Stimulated activated effector memory CD8-positive, alpha-beta T cell treated with anti-CD3 and anti-CD28 coated beads, Interleukin-12 subunit alpha, Interleukin-12 subunit beta, amount 100 ng/mL, for 72 hours (primary cell): Measurements from ENCODE around the gene SRGAP2C.
A peak's percentile ranks its signal among the peaks of the same experiment; 100 is the strongest.
"Not testable (repeated sequence)": the region's sequence is repeated elsewhere in the genome, so short reads cannot be mapped to it uniquely, and the experiment has no call there.

Experiments
- ATAC-seq: fragments of 150-1000 bp; cut with Tn5 transposase; 2 replicates; pipeline ENCODE4 v1.10.0; 2021
- DNase-seq, 2 donors: peaks; one replicate each; pipeline ENCODE4 v3.0.0; 2021 to 2022; ENCODE audit warnings: low spot score in 2 of 2
- H3K27ac Mint-ChIP-seq: one replicate; pipeline ENCODE4 v1.8.0; 2022; ENCODE audit warnings: mild to moderate bottlenecking, mixed read lengths
- H3K36me3 Mint-ChIP-seq: one replicate; pipeline ENCODE4 v1.8.0; 2022; ENCODE audit warnings: mild to moderate bottlenecking, mixed read lengths
- H3K4me1 Mint-ChIP-seq: one replicate; pipeline ENCODE4 v1.8.0; 2022; ENCODE audit warnings: mixed read lengths
- H3K4me3 Mint-ChIP-seq: one replicate; pipeline ENCODE4 v1.8.0; 2022; ENCODE audit warnings: mild to moderate bottlenecking, mixed read lengths
- H3K9me3 Mint-ChIP-seq: one replicate; pipeline ENCODE4 v1.8.0; 2022; ENCODE audit warnings: mixed read lengths

The SRGAP2C gene

GRCh38 chr1:121232445-121233125 is 47.8 kb downstream of the SRGAP2C start:
- H3K4me1 Mint-ChIP-seq, DNase-seq, H3K36me3 Mint-ChIP-seq, H3K27ac Mint-ChIP-seq, H3K9me3 Mint-ChIP-seq, H3K4me3 Mint-ChIP-seq: not testable (repeated sequence)
- peak; percentile 81 for ATAC-seq

GRCh38 chr1:121234090-121234759 is 49.5 kb downstream of the SRGAP2C start:
- ATAC-seq, H3K36me3 Mint-ChIP-seq, H3K9me3 Mint-ChIP-seq, H3K4me1 Mint-ChIP-seq, H3K4me3 Mint-ChIP-seq, H3K27ac Mint-ChIP-seq, DNase-seq: not testable (repeated sequence)

DNA sequence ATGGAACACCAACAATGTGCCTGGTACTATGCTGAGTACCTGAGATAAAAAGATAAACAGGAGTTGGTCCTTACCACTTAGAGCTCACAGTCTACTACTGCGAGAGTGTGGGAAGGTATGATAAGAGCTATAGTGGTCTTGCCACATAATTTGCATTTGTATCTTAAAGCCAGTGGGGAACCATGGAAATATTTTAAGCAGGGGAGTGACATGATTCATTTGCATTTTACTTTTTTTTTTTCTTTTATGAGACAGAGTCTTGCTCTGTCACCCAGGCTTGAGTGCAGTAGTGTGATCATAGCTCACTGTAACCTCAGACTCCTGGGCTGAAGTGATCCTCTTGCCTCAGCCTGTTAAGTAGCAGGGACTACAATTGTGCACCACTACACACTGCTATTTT is 53.6 kb downstream of the SRGAP2C start:
- H3K9me3 Mint-ChIP-seq, DNase-seq, H3K4me3 Mint-ChIP-seq, H3K36me3 Mint-ChIP-seq, H3K27ac Mint-ChIP-seq, H3K4me1 Mint-ChIP-seq: not testable (repeated sequence)
- ATAC-seq: peak; percentile 97

- not testable (repeated sequence) for H3K4me3 Mint-ChIP-seq, H3K27ac Mint-ChIP-seq, H3K36me3 Mint-ChIP-seq, DNase-seq, H3K9me3 Mint-ChIP-seq, ATAC-seq, H3K4me1 Mint-ChIP-seq
Measured at GRCh38 chr1:121243913-121244312, 59.1 kb downstream of the SRGAP2C start.

DNA sequence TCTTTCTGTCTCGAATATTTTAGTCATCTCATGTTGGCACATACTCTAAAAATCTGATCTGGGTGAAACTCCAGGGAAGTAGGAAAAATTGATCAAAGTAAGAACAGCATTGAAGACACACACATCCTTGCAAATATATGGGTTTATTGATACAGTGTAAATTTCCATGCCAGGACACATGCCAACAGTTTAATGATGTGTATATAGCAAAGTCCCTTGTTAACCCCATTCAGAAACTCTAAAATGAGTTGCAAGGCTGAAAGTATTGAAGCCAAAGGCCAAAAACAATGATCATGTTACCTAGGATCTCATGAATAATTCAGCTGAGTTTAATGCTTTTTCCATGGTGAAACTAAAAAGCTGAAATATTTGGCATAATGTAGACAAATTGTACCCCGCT is 61.6 kb downstream of the SRGAP2C start:
- H3K4me3 Mint-ChIP-seq, ATAC-seq: not testable (repeated sequence)

GRCh38 chr1:121252656-121253055 is 67.9 kb downstream of the SRGAP2C start:
- not testable (repeated sequence) for H3K4me3 Mint-ChIP-seq, H3K36me3 Mint-ChIP-seq, ATAC-seq, DNase-seq, H3K4me1 Mint-ChIP-seq, H3K9me3 Mint-ChIP-seq, H3K27ac Mint-ChIP-seq

More for the DNA sequence above, 61.6 kb downstream of the SRGAP2C start:
- not testable (repeated sequence) for H3K27ac Mint-ChIP-seq, H3K9me3 Mint-ChIP-seq, H3K4me1 Mint-ChIP-seq, DNase-seq, H3K36me3 Mint-ChIP-seq

DNA sequence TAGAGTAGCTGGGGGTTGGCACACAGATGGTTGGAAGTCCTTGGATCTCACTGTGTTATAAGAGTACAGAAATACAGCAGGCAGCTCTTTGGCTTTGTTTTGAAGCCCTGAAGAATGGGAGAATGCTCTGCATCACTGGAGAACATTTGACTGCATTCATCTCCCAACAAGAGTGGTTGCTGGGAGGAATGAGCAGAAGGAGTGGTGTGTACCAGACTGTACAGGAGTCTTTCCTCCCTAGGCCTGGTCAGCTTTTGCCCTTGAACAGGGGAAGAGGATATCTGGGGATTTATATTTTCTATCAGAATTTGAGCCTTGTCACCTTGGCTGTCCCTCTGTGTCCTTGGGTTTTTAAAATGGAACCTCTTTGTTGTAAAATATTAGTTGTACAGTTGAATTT is 69.8 kb downstream of the SRGAP2C start:
- H3K4me3 Mint-ChIP-seq, ATAC-seq, H3K27ac Mint-ChIP-seq, H3K36me3 Mint-ChIP-seq, DNase-seq, H3K9me3 Mint-ChIP-seq, H3K4me1 Mint-ChIP-seq: not testable (repeated sequence)

- ATAC-seq, H3K4me1 Mint-ChIP-seq: not testable (repeated sequence)
Measured at GRCh38 chr1:121257632-121258031, 72.9 kb downstream of the SRGAP2C start.

GRCh38 chr1:121258134-121258533 is 73.4 kb downstream of the SRGAP2C start:
- H3K27ac Mint-ChIP-seq, ATAC-seq, DNase-seq, H3K4me1 Mint-ChIP-seq, H3K9me3 Mint-ChIP-seq, H3K36me3 Mint-ChIP-seq, H3K4me3 Mint-ChIP-seq: not testable (repeated sequence)

More at GRCh38 chr1:121257632-121258031, 72.9 kb downstream of the SRGAP2C start:
- DNase-seq, H3K36me3 Mint-ChIP-seq, H3K4me3 Mint-ChIP-seq, H3K27ac Mint-ChIP-seq, H3K9me3 Mint-ChIP-seq: not testable (repeated sequence)

- not testable (repeated sequence) for H3K27ac Mint-ChIP-seq, H3K9me3 Mint-ChIP-seq, ATAC-seq, H3K36me3 Mint-ChIP-seq, H3K4me3 Mint-ChIP-seq, DNase-seq
- peaks cover 11% of the 10 kb centered on the region for H3K4me1 Mint-ChIP-seq
Measured at GRCh38 chr1:121260205-121260604, 75.4 kb downstream of the SRGAP2C start.

DNA sequence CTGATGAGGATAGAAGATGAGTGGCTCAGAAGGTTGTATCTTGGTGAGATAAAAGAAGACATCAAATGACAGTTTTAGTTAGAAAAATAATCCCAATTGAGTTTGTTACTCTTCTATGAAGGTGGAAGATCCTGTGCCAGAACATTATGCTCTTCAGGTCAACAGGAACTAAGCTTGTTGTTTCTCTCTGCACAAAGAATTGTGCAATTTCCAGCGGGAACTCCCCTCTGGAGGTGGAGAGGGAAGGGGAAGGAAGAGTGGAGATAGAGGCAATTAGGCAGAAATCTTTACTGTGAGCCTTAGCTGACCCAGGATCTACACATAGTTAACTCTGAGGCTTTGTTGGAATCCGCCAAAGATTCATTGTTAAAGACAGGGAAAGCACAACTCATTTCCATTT is 77.4 kb downstream of the SRGAP2C start:
- not testable (repeated sequence) for H3K9me3 Mint-ChIP-seq, DNase-seq, ATAC-seq, H3K36me3 Mint-ChIP-seq, H3K4me3 Mint-ChIP-seq, H3K27ac Mint-ChIP-seq
- H3K4me1 Mint-ChIP-seq: peaks cover 11% of the 10 kb centered on the region

GRCh38 chr1:121263789-121264244 is 79.0 kb downstream of the SRGAP2C start:
- peaks cover 17% of the 10 kb centered on the region for H3K4me1 Mint-ChIP-seq
- DNase-seq (peak; percentile 4 to 56), ATAC-seq (peak; percentile 96)
- not testable (repeated sequence) for H3K36me3 Mint-ChIP-seq, H3K4me3 Mint-ChIP-seq, H3K27ac Mint-ChIP-seq, H3K9me3 Mint-ChIP-seq

- H3K36me3 Mint-ChIP-seq, H3K4me3 Mint-ChIP-seq, ATAC-seq, H3K27ac Mint-ChIP-seq, DNase-seq, H3K9me3 Mint-ChIP-seq: not testable (repeated sequence)
- peaks cover 11% of the 10 kb centered on the region for H3K4me1 Mint-ChIP-seq
Measured at GRCh38 chr1:121267072-121267471, 82.3 kb downstream of the SRGAP2C start.

- H3K27ac Mint-ChIP-seq, H3K4me1 Mint-ChIP-seq, H3K36me3 Mint-ChIP-seq, ATAC-seq, H3K4me3 Mint-ChIP-seq, DNase-seq, H3K9me3 Mint-ChIP-seq: not testable (repeated sequence)
Measured at GRCh38 chr1:121269309-121269708, 84.5 kb downstream of the SRGAP2C start.

DNA sequence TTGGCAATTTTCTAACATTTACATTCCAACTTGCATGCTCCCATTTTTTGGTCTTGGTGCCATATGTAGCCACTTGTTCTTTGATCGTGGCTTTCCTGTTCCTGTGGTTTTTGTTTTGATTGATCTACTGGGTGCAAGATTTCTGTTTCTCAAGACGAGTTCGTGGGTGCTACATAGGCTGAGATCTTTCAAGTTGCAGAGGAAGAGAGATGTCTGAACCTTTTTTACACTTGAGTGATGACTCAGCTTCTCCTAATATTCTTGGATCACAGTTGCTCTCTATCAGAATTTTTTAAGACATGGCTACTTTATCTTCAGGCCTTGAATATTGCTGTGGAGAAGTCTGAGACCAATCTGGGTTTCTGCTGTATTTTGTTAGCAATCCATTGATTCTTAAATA is 85.2 kb downstream of the SRGAP2C start:
- ATAC-seq: peak; percentile 68

DNA sequence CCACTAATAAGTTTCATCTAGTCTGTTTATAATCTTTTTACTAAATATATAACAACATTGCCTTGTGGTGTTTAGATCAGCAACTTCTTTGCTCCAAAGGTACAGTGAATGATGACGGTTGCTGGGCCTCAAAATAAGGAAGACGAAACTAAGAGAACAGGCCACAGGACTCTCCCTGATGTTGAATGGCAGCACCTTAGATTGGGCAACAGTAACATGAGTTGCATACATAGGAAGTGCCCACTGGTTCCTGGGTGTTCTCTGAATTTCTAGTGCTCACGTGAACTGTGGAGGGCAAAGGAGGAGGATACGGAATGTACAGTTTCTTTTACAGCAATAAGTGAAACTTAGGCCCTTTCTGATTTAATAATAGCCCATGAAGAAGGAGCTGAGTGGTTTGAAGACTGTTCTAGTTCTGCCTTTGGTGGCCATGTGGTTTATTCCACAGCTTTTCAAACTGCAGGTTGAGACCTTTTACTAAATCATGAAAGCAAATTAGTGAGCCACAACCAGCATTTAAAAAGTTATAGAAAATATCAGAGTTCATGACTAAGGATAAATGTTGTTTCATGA is 86.5 kb downstream of the SRGAP2C start:
- peak; percentile 26 for ATAC-seq
- H3K36me3 Mint-ChIP-seq, H3K27ac Mint-ChIP-seq, H3K4me3 Mint-ChIP-seq, H3K4me1 Mint-ChIP-seq, H3K9me3 Mint-ChIP-seq, DNase-seq: not testable (repeated sequence)

More for the DNA sequence above, 85.2 kb downstream of the SRGAP2C start:
- H3K4me3 Mint-ChIP-seq: peak overlapping the region; percentile 63
- DNase-seq, H3K4me1 Mint-ChIP-seq, H3K9me3 Mint-ChIP-seq, H3K36me3 Mint-ChIP-seq: not testable (repeated sequence)
- peak overlapping the region; percentile 64 for H3K27ac Mint-ChIP-seq
